Brain microvascular endothelial cell (primary cell): ENCODE data around the gene CCDC63.

Experiments used
- DNase-seq: peaks from one replicate; pipeline ENCODE4 v3.0.0-alpha.2; 2020
- H3K27ac ChIP-seq: fragments of 250-450 bp; sonication (Bioruptor Pico); 2 replicates; pipeline ENCODE4 v1.5.1; 2020; ENCODE audit warnings: mild to moderate bottlenecking, moderate library complexity
- H3K27me3 ChIP-seq: fragments of 250-450 bp; sonication (Bioruptor Pico); replicated peaks from 2 replicates; pipeline ENCODE4 v1.5.1; 2020; ENCODE audit warnings: mild to moderate bottlenecking
- H3K36me3 ChIP-seq: fragments of 250-450 bp; sonication (Bioruptor Pico); replicated peaks from 2 replicates; pipeline ENCODE4 v1.5.1; 2020; ENCODE audit warnings: mild to moderate bottlenecking
- H3K4me3 ChIP-seq: 2 replicates; pipeline ENCODE4 v1.5.1; 2011; ENCODE audit warnings: low read depth, mild to moderate bottlenecking, control low read depth, low read length, moderate library complexity
- in situ Hi-C: cut with HindIII; loops from 2 replicates; pipeline ENCODE4 v1.10.0; 2017; ENCODE audit warnings: low sequenced_read_pairs, low pct_ligation_motif_present
- TF ChIP-seq, protein P1 (sequence below): IDR thresholded peaks from 2 replicates; pipeline ENCODE4 v1.5.1; 2011; ENCODE audit warnings: low read depth, mild to moderate bottlenecking, moderate library complexity, low read length, control low read depth, inconsistent platforms; ENCODE audit errors: missing control alignments

Gene CCDC63

DNA sequence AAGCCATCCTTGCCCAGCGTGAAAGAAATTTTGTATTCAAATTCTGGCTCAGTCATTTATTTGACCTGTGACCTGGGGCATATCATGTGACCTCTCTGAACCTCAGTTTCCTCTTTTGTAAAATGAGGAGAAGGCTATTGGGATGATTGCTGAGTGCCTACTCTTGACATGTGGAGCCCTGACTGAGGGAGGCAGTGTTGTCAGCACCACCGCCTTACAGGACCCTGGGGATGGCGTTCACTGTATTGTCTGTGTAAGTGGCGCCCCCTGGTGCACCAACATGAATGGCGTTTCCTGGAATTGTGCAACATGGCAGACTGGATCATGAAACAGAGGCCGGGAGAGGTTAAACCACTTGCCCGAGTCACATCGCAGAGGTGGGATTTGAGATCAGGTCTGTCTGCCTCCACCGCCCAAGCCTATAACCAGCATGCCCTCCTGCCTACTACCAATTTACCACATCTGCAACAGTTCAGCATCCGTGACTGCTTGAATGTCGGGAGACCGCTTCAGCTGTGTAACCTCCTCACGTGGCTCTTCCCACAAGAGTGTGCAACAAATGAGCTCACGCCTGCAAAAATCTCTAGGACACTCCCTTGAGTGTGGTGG, 20.1 kb upstream of the CCDC63 start:
- Histone ChIP-seq H3K4me3 (no peak overlapping the region), H3K36me3 (no peaks in the 10 kb centered on the region), H3K27ac (no peak overlapping the region), H3K27me3 (no peaks in the 10 kb centered on the region)
- TF ChIP-seq, protein P1, sequence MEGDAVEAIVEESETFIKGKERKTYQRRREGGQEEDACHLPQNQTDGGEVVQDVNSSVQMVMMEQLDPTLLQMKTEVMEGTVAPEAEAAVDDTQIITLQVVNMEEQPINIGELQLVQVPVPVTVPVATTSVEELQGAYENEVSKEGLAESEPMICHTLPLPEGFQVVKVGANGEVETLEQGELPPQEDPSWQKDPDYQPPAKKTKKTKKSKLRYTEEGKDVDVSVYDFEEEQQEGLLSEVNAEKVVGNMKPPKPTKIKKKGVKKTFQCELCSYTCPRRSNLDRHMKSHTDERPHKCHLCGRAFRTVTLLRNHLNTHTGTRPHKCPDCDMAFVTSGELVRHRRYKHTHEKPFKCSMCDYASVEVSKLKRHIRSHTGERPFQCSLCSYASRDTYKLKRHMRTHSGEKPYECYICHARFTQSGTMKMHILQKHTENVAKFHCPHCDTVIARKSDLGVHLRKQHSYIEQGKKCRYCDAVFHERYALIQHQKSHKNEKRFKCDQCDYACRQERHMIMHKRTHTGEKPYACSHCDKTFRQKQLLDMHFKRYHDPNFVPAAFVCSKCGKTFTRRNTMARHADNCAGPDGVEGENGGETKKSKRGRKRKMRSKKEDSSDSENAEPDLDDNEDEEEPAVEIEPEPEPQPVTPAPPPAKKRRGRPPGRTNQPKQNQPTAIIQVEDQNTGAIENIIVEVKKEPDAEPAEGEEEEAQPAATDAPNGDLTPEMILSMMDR, result peak; percentile 86
- peak; percentile 89 for DNase-seq
- in situ Hi-C loops, result no loop called here

DNA sequence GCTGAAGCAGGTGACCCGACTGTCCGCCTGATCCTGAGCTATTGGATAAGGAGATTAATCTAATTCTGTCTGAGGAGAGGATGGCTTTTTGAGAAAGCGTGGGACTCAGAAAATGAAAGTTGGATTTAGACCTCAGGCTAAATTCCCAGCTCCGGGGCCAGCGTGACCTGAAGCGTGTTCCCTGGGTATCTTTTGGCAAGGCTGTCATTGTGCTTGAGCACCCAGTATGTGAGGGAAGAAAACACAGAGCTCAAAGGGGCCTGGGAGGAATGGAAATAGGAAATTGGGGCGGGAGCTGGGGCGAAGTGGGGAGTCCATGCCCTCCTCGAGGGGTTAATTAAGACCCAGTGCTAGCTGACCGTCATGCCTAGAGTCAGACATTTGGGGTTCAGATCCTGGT, 17.5 kb upstream of the CCDC63 start:
- no peak for DNase-seq
- Histone ChIP-seq H3K27ac (no peak overlapping the region), H3K4me3 (no peak overlapping the region), H3K36me3 (no peaks in the 10 kb centered on the region), H3K27me3 (no peaks in the 10 kb centered on the region)
- TF ChIP-seq, protein P1, result no peak
- in situ Hi-C loops, result no loop called here

DNA sequence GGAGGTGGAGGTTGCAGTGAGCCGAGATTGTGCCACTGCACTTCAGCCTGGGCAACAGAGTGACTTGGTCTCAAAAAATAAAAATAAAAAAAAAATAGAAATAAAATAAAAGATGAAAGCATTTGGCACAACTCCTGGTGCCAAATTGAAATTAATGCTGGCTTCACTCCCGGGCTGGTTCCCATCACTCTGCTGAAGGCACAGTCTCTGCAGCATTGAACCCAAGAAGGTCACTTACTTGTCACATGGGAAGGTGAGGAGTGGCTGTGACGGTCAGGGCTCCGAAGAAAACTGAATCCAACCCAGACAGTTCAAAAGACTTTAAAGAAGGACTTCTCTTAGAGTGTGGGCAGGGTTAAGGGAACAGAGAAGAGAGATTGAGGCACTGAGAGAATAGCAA, 10.5 kb upstream of the CCDC63 start:
- in situ Hi-C loops, result no loop called here
- Histone ChIP-seq H3K36me3 (no peaks in the 10 kb centered on the region), H3K4me3 (no peak overlapping the region), H3K27me3 (no peaks in the 10 kb centered on the region), H3K27ac (no peak overlapping the region)
- TF ChIP-seq, protein P1, result no peak
- DNase-seq, result no peak

DNA sequence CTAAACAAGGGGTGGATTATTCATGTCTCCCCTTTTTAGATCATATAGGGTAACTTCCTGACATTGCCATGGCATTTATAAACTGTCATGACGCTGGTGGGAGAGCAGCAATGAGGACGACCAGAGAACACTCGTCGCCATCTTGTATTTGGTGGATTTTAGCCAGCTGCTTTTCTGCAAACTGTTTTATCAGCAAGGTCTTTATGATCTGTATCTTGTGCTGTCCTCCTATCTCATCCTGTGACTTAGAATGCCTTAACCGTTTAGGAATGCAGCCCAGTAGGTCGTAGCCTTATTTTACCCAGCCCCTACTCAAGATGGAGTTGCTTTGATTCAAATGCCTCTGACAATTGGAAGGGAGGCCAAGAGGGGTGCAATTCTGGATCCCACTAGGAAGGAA, 5.8 kb upstream of the CCDC63 start:
- peaks cover under 1% of the 10 kb centered on the region for H3K27me3 ChIP-seq
- H3K36me3 ChIP-seq, result no peaks in the 10 kb centered on the region
- no peak overlapping the region for H3K27ac ChIP-seq
- in situ Hi-C loops, result no loop called here
- TF ChIP-seq, protein P1, result no peak
- H3K4me3 ChIP-seq, result no peak overlapping the region
- no peak for DNase-seq

DNA sequence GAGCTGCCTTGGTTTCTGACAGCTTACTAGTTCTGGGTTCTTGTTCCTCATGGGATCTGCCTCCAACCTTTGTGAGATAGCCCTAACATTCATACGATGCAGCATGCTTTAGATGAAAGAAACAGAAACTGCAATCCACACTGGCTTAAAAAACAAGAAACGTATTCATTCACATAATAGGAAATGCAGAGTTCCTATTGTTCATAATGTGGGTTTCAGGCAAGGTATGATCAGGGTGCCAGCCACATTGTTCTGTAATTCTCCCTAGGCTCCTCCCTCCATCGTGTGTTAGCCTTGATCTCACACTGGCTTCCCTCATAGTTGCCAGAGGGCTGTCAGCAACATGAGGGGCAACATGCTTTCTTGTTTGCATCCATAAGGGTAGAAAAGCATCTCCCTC, 2.7 kb upstream of the CCDC63 start:
- in situ Hi-C loops, result no loop called here
- TF ChIP-seq, protein P1, result no peak
- DNase-seq, result no peak
- H3K36me3 ChIP-seq, result no peaks in the 10 kb centered on the region
- H3K27ac ChIP-seq, result no peak overlapping the region
- peaks cover 11% of the 10 kb centered on the region for H3K27me3 ChIP-seq
- no peak overlapping the region for H3K4me3 ChIP-seq
